NCI-H2171 treated with DMSO at 0.1 percent for 48 hours (cell line): Measurements from ENCODE around the gene ZFYVE19.

Source experiments
- DNase-seq: peaks from one replicate; lab custom pipeline; 2025; lab: John Stamatoyannopoulos, UW

Gene ZFYVE19

GRCh38 chr15:40775740-40776536 lies 31.0 kb upstream of the ZFYVE19 start:
- no peak for DNase-seq

GRCh38 chr15:40776537-40777141 lies 30.2 kb upstream of the ZFYVE19 start:
- no peak for DNase-seq

- DNase-seq: peak; percentile 86
Measured at GRCh38 chr15:40782609-40783227, 24.2 kb upstream of the ZFYVE19 start.

GRCh38 chr15:40785164-40785563 lies 21.7 kb upstream of the ZFYVE19 start:
- no peak for DNase-seq

- DNase-seq: no peak
Measured at GRCh38 chr15:40785814-40786213, 21.1 kb upstream of the ZFYVE19 start.

- peak; percentile 21 for DNase-seq
Measured at GRCh38 chr15:40787344-40787841, 19.5 kb upstream of the ZFYVE19 start.

GRCh38 chr15:40787991-40788390 lies 18.9 kb upstream of the ZFYVE19 start:
- DNase-seq: no peak

GRCh38 chr15:40789119-40789518 lies 17.8 kb upstream of the ZFYVE19 start:
- DNase-seq: no peak

- no peak for DNase-seq
Measured at GRCh38 chr15:40789999-40790398, 16.9 kb upstream of the ZFYVE19 start.

GRCh38 chr15:40790718-40791117 lies 16.2 kb upstream of the ZFYVE19 start:
- no peak for DNase-seq

- DNase-seq: peak; percentile 9
Measured at GRCh38 chr15:40792394-40792793, 14.5 kb upstream of the ZFYVE19 start.

- DNase-seq: no peak
Measured at GRCh38 chr15:40793216-40793989, 13.5 kb upstream of the ZFYVE19 start.

- DNase-seq: no peak
Measured at GRCh38 chr15:40796041-40796440, 10.8 kb upstream of the ZFYVE19 start.

- no peak for DNase-seq
Measured at GRCh38 chr15:40796512-40796911, 10.4 kb upstream of the ZFYVE19 start.

- no peak for DNase-seq
Measured at GRCh38 chr15:40799523-40799922, 7.4 kb upstream of the ZFYVE19 start.

GRCh38 chr15:40803076-40803475 lies 3.8 kb upstream of the ZFYVE19 start:
- DNase-seq: no peak

GRCh38 chr15:40803688-40804087 lies 3.2 kb upstream of the ZFYVE19 start:
- DNase-seq: no peak

- no peak for DNase-seq
Measured at GRCh38 chr15:40806672-40807027, 239 bp upstream of the ZFYVE19 start.

GRCh38 chr15:40807888-40808461 lies 1.1 kb downstream of the ZFYVE19 start:
- DNase-seq: no peak

- DNase-seq: no peak
Measured at GRCh38 chr15:40808861-40809450, 2.1 kb downstream of the ZFYVE19 start.

GRCh38 chr15:40812721-40813425 lies 6.0 kb downstream of the ZFYVE19 start:
- no peak for DNase-seq
